ENCODE results near the gene RASA3.
A peak's percentile ranks its signal among the peaks of the same experiment; 100 is the strongest.

Gene RASA3

GRCh38 chr13:114054830-114055439, 77.5 kb downstream of the RASA3 start:
- DNase-seq (ENCODE audit: low spot score), result no peak

- DNase-seq (ENCODE audit: low spot score), result no peak
These were observed 78.2 kb downstream of the RASA3 start for GRCh38 chr13:114054264-114054663.

GRCh38 chr13:114053026-114053425, 79.4 kb downstream of the RASA3 start:
- no peak for DNase-seq (ENCODE audit: low spot score)

GRCh38 chr13:114050536-114051450, 81.6 kb downstream of the RASA3 start:
- DNase-seq (ENCODE audit: low spot score), result no peak

GRCh38 chr13:114049626-114050101, 82.8 kb downstream of the RASA3 start:
- DNase-seq (ENCODE audit: low spot score), result no peak

- no peak for DNase-seq (ENCODE audit: low spot score)
These were observed 83.4 kb downstream of the RASA3 start for GRCh38 chr13:114049026-114049425.

- DNase-seq (ENCODE audit: low spot score), result no peak
These were observed 84.0 kb downstream of the RASA3 start for GRCh38 chr13:114048443-114048842.

GRCh38 chr13:114047358-114047881, 85.0 kb downstream of the RASA3 start:
- DNase-seq (ENCODE audit: low spot score), result no peak

GRCh38 chr13:114046431-114046975, 85.9 kb downstream of the RASA3 start:
- DNase-seq (ENCODE audit: low spot score), result no peak

- no peak for DNase-seq (ENCODE audit: low spot score)
These were observed 87.2 kb downstream of the RASA3 start for GRCh38 chr13:114045113-114045735.

GRCh38 chr13:114044486-114044885, 87.9 kb downstream of the RASA3 start:
- no peak for DNase-seq (ENCODE audit: low spot score)

- no peak for DNase-seq (ENCODE audit: low spot score)
These were observed 88.9 kb downstream of the RASA3 start for GRCh38 chr13:114043421-114044053.

- DNase-seq (ENCODE audit: low spot score), result no peak
These were observed 90.2 kb downstream of the RASA3 start for GRCh38 chr13:114042066-114042815.

GRCh38 chr13:114041493-114041892, 90.9 kb downstream of the RASA3 start:
- no peak for DNase-seq (ENCODE audit: low spot score)

- DNase-seq (ENCODE audit: low spot score), result no peak
These were observed 92.8 kb downstream of the RASA3 start for GRCh38 chr13:114039471-114040141.

- no peak for DNase-seq (ENCODE audit: low spot score)
These were observed 93.5 kb downstream of the RASA3 start for GRCh38 chr13:114038900-114039299.

GRCh38 chr13:114038211-114038613, 94.2 kb downstream of the RASA3 start:
- no peak for DNase-seq (ENCODE audit: low spot score)

GRCh38 chr13:114037674-114038073, 94.7 kb downstream of the RASA3 start:
- DNase-seq (ENCODE audit: low spot score), result no peak

GRCh38 chr13:114035583-114036531, 96.6 kb downstream of the RASA3 start:
- DNase-seq (ENCODE audit: low spot score), result peak; percentile 92

Data from putamen (tissue), 1 donor.